Ectodermal cell (in vitro differentiated cells): ENCODE measurements around the gene PIRT.

Experiments used
- H3K27ac ChIP-seq: 2 replicates; pipeline ENCODE4 v1.7.0; 2013; ENCODE audit warnings: mild to moderate bottlenecking, low read depth, low read length; ENCODE audit not compliant: insufficient read depth, poor library complexity, severe bottlenecking
- H3K27me3 ChIP-seq: 2 replicates; pipeline ENCODE4 v1.7.0; 2013; ENCODE audit warnings: mild to moderate bottlenecking, low read length; ENCODE audit not compliant: insufficient read depth, control insufficient read depth, poor library complexity, severe bottlenecking
- H3K36me3 ChIP-seq: one replicate; pipeline ENCODE4 v1.7.0; 2013; ENCODE audit warnings: low read length; ENCODE audit not compliant: control insufficient read depth, insufficient read depth
- H3K4me1 ChIP-seq: one replicate; pipeline ENCODE4 v1.7.0; 2013; ENCODE audit warnings: low read length; ENCODE audit not compliant: control insufficient read depth, insufficient read depth
- H3K4me3 ChIP-seq: 2 replicates; pipeline ENCODE4 v1.7.0; 2013; ENCODE audit warnings: low read depth, low read length, control low read depth; ENCODE audit not compliant: insufficient read depth
- H3K9me3 ChIP-seq: 2 replicates; pipeline ENCODE4 v1.7.0; 2013; ENCODE audit warnings: mild to moderate bottlenecking, low read length, moderate library complexity; ENCODE audit not compliant: control insufficient read depth
- WGBS, 2 experiments: methylation state at CpG; one replicate each; pipeline ENCODE4 v1.1.7; 2013; ENCODE audit warnings: missing lambda C conversion rate in 2 of 2; 5-methylcytosine and 5-hydroxymethylcytosine counted together

The PIRT gene

DNA sequence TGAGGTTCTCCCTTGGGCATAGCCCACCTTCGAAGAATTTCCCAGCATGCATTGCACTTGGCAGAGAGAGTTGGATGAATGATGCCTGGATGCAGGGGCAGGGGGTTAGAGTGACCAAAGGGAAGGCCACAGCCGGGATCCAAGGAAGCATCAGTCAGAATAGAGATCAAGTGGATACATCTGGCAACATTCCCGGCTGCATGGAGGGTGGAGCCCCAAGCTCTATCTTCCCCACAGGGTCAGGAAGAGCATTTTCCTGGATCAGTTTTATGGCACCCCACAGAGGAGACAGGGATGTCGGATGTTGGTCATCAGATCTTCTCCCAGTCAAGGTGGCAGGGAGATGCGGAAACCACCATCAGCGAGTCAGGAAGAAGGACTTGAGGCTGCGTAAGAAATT lies 13.0 kb downstream of the PIRT start:
- H3K4me1 ChIP-seq = no peaks in the 10 kb centered on the region
- no peak overlapping the region for H3K27ac ChIP-seq
- H3K4me3 ChIP-seq = no peak overlapping the region
- H3K9me3 ChIP-seq = no peaks in the 10 kb centered on the region
- H3K36me3 ChIP-seq = no peaks in the 10 kb centered on the region
- H3K27me3 ChIP-seq = no peaks in the 10 kb centered on the region
- WGBS, 2 experiments = 91 to 94% methylated on average over 7 of the region's 7 CpGs

DNA sequence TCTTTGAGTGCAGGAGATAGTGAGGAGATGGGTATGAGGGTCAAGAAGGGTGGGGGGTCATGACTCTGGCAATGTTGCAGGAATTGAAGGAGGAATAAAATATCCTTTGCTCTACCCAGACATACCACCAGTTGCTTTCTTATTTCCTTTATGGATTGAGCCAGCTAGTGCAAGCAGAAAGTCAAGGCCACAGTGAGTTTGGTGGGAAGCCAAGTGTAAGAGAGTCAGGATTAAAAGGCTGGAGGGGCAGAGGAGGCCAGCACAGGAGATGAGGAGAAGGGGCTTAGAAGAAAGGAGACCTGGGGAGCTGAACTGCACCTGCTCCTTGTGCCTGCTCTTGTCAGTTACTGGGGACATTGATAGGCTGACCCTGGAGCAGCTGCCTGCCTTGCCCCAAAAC lies 16.1 kb downstream of the PIRT start:
- Histone ChIP-seq H3K27me3 (no peaks in the 10 kb centered on the region), H3K4me3 (no peak overlapping the region), H3K9me3 (no peaks in the 10 kb centered on the region), H3K4me1 (no peaks in the 10 kb centered on the region), H3K27ac (no peak overlapping the region), H3K36me3 (no peaks in the 10 kb centered on the region)

DNA sequence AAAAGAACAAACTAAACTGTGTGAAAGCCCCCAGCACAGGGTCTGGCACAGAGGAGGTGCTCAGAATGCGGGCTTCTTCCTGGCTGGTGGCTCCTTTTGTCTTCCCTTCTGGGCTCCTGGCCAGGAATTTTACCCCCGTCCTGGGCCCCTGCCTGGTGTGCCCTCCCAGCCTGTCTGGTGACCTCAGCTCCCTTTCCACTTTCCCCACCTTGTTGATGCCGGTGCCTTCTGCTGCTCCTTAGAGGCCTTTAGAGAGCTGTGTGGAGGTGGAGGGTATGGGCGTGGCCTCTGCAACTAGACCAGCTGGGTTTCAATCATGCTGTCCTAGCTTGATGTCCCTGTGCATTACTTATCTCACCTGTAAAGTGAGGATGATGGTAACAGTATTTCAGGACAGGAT lies 16.8 kb downstream of the PIRT start:
- Histone ChIP-seq H3K4me1 (no peaks in the 10 kb centered on the region), H3K27me3 (no peaks in the 10 kb centered on the region), H3K27ac (no peak overlapping the region), H3K9me3 (no peaks in the 10 kb centered on the region), H3K4me3 (no peak overlapping the region), H3K36me3 (no peaks in the 10 kb centered on the region)
- 70 to 71% methylated on average over 4 of the region's 4 CpGs for WGBS, 2 experiments

GRCh38 chr17:10815319-10815718 lies 22.6 kb downstream of the PIRT start:
- Histone ChIP-seq H3K27ac (no peak overlapping the region), H3K36me3 (no peaks in the 10 kb centered on the region)
- 91 to 96% methylated on average over 5 of the region's 5 CpGs for WGBS, 2 experiments

DNA sequence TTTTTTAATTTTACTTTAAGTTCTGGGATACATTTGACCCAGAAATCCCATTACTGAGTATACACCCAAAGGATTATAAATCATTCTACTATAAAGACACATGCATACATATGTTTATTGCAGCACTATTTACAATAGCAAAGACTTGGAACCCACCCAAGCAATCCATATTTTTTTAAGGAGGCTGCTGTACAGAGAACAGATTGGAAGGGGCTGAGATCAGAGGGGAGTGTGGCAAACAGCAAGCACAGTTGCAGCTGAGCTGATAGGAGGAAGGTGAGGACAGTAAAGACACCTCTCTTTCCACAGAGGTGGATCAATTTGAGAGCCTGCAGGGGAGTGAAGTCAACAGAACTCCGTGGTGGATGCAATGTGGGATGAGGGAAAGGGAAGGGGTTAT lies 23.8 kb downstream of the PIRT start:
- H3K27ac ChIP-seq = no peak overlapping the region
- no peak overlapping the region for H3K4me3 ChIP-seq
- no peaks in the 10 kb centered on the region for H3K36me3 ChIP-seq
- H3K4me1 ChIP-seq = no peaks in the 10 kb centered on the region
- no peaks in the 10 kb centered on the region for H3K9me3 ChIP-seq
- 88 to 94% methylated on average over 1 of the region's 1 CpG for WGBS, 2 experiments
- H3K27me3 ChIP-seq = no peaks in the 10 kb centered on the region

More at GRCh38 chr17:10815319-10815718, 22.6 kb downstream of the PIRT start:
- no peaks in the 10 kb centered on the region for H3K4me1 ChIP-seq
- H3K9me3 ChIP-seq = no peaks in the 10 kb centered on the region
- H3K4me3 ChIP-seq = no peak overlapping the region
- no peaks in the 10 kb centered on the region for H3K27me3 ChIP-seq

- Histone ChIP-seq H3K9me3 (no peaks in the 10 kb centered on the region), H3K4me1 (no peaks in the 10 kb centered on the region), H3K27ac (no peak overlapping the region), H3K27me3 (no peaks in the 10 kb centered on the region), H3K4me3 (no peak overlapping the region), H3K36me3 (no peaks in the 10 kb centered on the region)
- WGBS, 2 experiments = 96% methylated on average over 5 of the region's 5 CpGs
These were observed 25.2 kb downstream of the PIRT start for GRCh38 chr17:10812674-10813073.

DNA sequence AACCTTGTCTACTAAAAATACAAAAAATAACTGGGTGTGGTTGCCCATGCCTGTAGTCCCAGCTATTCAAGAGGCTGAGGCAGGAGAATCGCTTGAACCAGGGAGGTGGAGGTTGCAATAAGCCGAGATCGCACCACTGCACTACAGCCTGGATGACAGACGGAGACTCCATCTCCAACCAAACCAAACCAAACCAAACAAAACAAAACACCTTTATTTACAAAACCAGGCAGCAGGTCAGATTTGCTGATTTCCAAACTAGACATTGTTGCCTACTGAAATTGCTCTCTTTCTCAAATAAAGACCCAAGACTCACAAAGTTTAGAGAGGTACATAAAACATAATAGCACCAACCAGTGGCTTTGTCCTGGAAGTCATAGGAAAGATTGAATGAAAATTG lies 28.3 kb downstream of the PIRT start:
- no peak overlapping the region for H3K27ac ChIP-seq
- WGBS, 2 experiments = 83 to 95% methylated on average over 4 of the region's 4 CpGs
- H3K4me1 ChIP-seq = no peaks in the 10 kb centered on the region
- H3K27me3 ChIP-seq = no peaks in the 10 kb centered on the region
- no peaks in the 10 kb centered on the region for H3K9me3 ChIP-seq
- H3K4me3 ChIP-seq = no peak overlapping the region
- no peaks in the 10 kb centered on the region for H3K36me3 ChIP-seq

DNA sequence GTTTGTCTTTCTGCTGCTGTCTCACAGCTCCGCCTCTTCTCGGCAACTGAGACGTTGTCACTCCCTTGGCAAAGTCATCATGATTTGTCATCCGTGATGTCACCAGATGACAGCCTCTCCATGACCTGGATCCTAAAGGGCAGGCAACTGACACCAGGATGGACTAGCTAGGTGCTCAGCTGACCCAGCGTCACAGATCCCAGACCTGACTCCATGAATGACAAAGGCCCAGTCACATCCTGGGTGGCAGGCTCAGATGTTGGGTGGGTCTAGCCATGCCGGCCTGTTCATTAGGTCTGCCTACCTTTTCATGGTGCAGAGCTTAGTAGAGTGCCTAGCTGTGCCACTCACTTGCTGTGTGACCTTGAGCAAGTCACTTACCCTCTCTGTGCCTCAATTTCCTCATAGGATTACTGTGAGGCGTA lies 30.2 kb downstream of the PIRT start:
- 85 to 86% methylated on average over 7 of the region's 7 CpGs for WGBS, 2 experiments
- Histone ChIP-seq H3K27me3 (no peaks in the 10 kb centered on the region), H3K27ac (no peak overlapping the region), H3K4me3 (no peak overlapping the region), H3K36me3 (no peaks in the 10 kb centered on the region), H3K9me3 (no peaks in the 10 kb centered on the region), H3K4me1 (no peaks in the 10 kb centered on the region)

DNA sequence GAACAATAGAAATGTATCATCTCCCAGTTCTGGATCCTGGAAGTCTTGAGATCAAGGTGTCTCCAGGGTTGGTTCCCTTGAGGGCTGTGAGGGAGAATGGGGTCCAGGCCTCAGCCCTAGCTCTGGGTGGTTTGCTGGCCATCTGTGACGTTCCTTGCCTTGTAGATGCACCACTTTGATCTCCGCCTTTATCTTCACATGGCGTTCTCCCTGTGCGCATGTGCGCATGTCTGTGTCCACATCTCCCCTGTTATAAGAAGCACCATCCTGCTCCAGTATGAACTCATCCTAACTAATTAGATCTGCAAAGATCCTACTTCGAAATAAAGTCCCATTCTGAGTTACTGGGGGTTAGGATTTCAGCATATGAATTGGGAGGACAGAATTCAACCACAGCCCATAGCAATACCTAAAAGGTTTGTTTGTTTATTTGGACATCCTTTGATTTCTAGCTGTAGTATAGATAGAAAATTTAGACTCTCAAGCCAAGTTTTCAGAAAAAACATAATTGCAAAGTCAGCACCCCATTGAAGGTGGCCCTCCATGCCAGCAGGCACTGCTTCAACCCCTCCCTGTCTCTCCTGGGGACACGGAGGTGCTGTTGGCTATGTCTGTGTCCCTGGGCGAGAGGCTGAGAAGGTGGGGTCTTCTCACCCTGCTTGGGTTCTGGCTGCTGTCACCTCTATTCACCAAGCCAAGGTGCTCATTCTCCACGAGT lies 31.2 kb downstream of the PIRT start:
- WGBS, 2 experiments = 84 to 85% methylated on average over 9 of the region's 9 CpGs
- Histone ChIP-seq H3K4me1 (no peaks in the 10 kb centered on the region), H3K27me3 (no peaks in the 10 kb centered on the region), H3K27ac (no peak overlapping the region), H3K9me3 (no peaks in the 10 kb centered on the region), H3K36me3 (no peaks in the 10 kb centered on the region), H3K4me3 (no peak overlapping the region)

DNA sequence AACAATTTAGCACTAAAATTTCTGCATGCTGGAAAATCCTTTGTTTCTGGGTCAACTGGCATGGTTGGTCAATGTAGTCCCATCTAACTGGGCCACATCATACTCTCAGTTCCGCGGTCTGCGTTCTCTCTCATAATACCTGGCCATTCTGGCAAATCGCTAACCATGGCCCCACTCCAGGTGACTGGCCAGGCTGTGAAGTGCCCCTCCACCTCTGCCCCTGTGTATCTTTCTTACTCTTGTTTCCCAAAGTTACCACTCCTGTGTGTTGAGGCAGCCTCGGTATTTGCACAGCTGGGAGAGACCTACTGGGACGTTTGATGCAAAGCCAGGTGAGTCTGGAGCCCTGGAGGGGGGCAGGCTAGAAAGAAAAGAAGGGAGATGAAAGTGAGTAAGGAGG lies 32.0 kb downstream of the PIRT start:
- WGBS, 2 experiments = 89 to 95% methylated on average over 6 of the region's 6 CpGs
- Histone ChIP-seq H3K36me3 (no peaks in the 10 kb centered on the region), H3K4me3 (no peak overlapping the region), H3K4me1 (no peaks in the 10 kb centered on the region), H3K27ac (no peak overlapping the region), H3K27me3 (no peaks in the 10 kb centered on the region), H3K9me3 (no peaks in the 10 kb centered on the region)

DNA sequence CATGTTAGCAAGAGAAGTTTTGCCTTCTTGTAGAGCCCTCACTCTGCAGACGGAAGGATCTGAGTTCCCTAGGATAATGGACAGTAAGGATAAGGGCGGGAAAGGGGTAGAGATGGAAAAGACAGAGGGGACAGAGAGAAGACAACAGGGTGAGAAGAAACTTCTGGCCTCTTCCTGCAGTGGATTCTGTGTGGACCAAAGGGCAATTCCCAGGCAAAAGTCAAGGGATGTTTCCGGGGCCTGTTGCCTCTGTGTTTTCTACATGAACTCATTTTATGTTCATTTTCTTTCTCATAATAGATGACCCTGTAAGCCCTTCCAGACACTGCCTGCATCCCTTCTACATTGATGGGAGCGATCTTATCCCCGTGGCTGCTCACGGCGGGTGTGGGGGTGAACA lies 33.3 kb downstream of the PIRT start:
- Histone ChIP-seq H3K9me3 (no peaks in the 10 kb centered on the region), H3K4me1 (no peaks in the 10 kb centered on the region), H3K36me3 (no peaks in the 10 kb centered on the region), H3K4me3 (no peak overlapping the region), H3K27me3 (no peaks in the 10 kb centered on the region), H3K27ac (no peak overlapping the region)
- 90 to 93% methylated on average over 7 of the region's 7 CpGs for WGBS, 2 experiments
